DLD1 (cell line): Measurements from ENCODE around the gene NRXN3.
"Not testable (repeated sequence)": the region's sequence is repeated elsewhere in the genome, so short reads cannot be mapped to it uniquely, and the experiment has no call there.

Experiments
- in situ Hi-C: cut with HindIII; loops from 2 replicates; pipeline ENCODE4 v1.10.0; 2017; ENCODE audit warnings: low sequenced_read_pairs

The NRXN3 gene

GRCh38 chr14:78975734-78976133 lies 805.6 kb downstream of the NRXN3 start:
- in situ Hi-C loops = no loop called here

- in situ Hi-C loops = no loop called here
These were observed 808.7 kb downstream of the NRXN3 start for GRCh38 chr14:78978896-78979295.

- in situ Hi-C loops = no loop called here
These were observed 812.4 kb downstream of the NRXN3 start for GRCh38 chr14:78982551-78982950.

- in situ Hi-C loops = no loop called here
These were observed 813.0 kb downstream of the NRXN3 start for GRCh38 chr14:78983126-78983525.

GRCh38 chr14:78985668-78986381 lies 815.7 kb downstream of the NRXN3 start:
- in situ Hi-C loops = no loop called here

- in situ Hi-C loops = no loop called here
These were observed 816.8 kb downstream of the NRXN3 start for GRCh38 chr14:78986989-78987388.

GRCh38 chr14:78989221-78989620 lies 819.0 kb downstream of the NRXN3 start:
- in situ Hi-C loops = no loop called here

- in situ Hi-C loops = no loop called here
These were observed 822.7 kb downstream of the NRXN3 start for GRCh38 chr14:78992867-78993266.

GRCh38 chr14:78997811-78998210 lies 827.6 kb downstream of the NRXN3 start:
- in situ Hi-C loops = no loop called here

- in situ Hi-C loops = no loop called here
These were observed 839.1 kb downstream of the NRXN3 start for GRCh38 chr14:79009286-79009685.

GRCh38 chr14:79011091-79011919 lies 841.1 kb downstream of the NRXN3 start:
- in situ Hi-C loops = no loop called here

GRCh38 chr14:79011920-79012204 lies 841.7 kb downstream of the NRXN3 start:
- in situ Hi-C loops = no loop called here

GRCh38 chr14:79016828-79017505 lies 846.8 kb downstream of the NRXN3 start:
- in situ Hi-C loops = no loop called here

- in situ Hi-C loops = no loop called here
These were observed 847.4 kb downstream of the NRXN3 start for GRCh38 chr14:79017561-79017960.

GRCh38 chr14:79018836-79019235 lies 848.7 kb downstream of the NRXN3 start:
- in situ Hi-C loops = no loop called here

- in situ Hi-C loops = not testable (repeated sequence)
These were observed 849.7 kb downstream of the NRXN3 start for GRCh38 chr14:79019898-79020297.

GRCh38 chr14:79021766-79022165 lies 851.6 kb downstream of the NRXN3 start:
- in situ Hi-C loops = no loop called here

GRCh38 chr14:79027138-79027537 lies 857.0 kb downstream of the NRXN3 start:
- in situ Hi-C loops = no loop called here

GRCh38 chr14:79028281-79028680 lies 858.1 kb downstream of the NRXN3 start:
- in situ Hi-C loops = no loop called here

- in situ Hi-C loops = no loop called here
These were observed 866.3 kb downstream of the NRXN3 start for GRCh38 chr14:79036441-79036840.

- in situ Hi-C loops = no loop called here
These were observed 866.9 kb downstream of the NRXN3 start for GRCh38 chr14:79037106-79037505.

GRCh38 chr14:79037593-79037992 lies 867.4 kb downstream of the NRXN3 start:
- in situ Hi-C loops = no loop called here
